ENCODE results near the gene MAGI2. TPM values are rescaled to one million over a fixed set of nuclear protein-coding genes. Genes with fewer than 3 reads are reported as not detected.

The MAGI2 gene
- total and polyA plus RNA-seq, 2 experiments from 2014 or later = 10.4 to 26.4 TPM

- no peak overlapping the region for H3K27ac Mint-ChIP-seq
- peaks cover 6% of the 10 kb centered on the region; the same call in 2 of the 3 replicates for H3K4me1 Mint-ChIP-seq
- no peak overlapping the region for H3K4me3 ChIP-seq
- H2AFZ ChIP-seq = no peak overlapping the region
- no peaks in the 10 kb centered on the region for H3K27me3 Mint-ChIP-seq (ENCODE audit: insufficient read depth, low read depth, poor library complexity)
- no peaks in the 10 kb centered on the region for H3K9me2 ChIP-seq (ENCODE audit: insufficient read depth)
- H3F3A ChIP-seq (replicated peaks; ENCODE audit: low read depth) = no peaks in the 10 kb centered on the region
- H3K4me3 Mint-ChIP-seq = no peak overlapping the region
- TF ChIP-seq CREB1 (CRISPR knock-in tag; IDR thresholded peaks at IDR 0.05; ENCODE audit: low read depth) (no peak), ETS1 (IDR thresholded peaks at IDR 0.05) (no peak), ZNF462 (CRISPR knock-in tag; IDR thresholded peaks at IDR 0.05) (no peak), EZH2phosphoT487 (IDR thresholded peaks at IDR 0.05; ENCODE audit: unreplicated experiment) (no peak), POLR2AphosphoS5 (IDR thresholded peaks at IDR 0.05; ENCODE audit: low read depth) (no peak), REST (IDR thresholded peaks at IDR 0.05; ENCODE audit: unreplicated experiment) (no peak)
- no peak overlapping the region for H3K27ac ChIP-seq (ENCODE audit: low read depth)
- DNase-seq (ENCODE audit: low spot score) = peak; percentile 21
- H3K4me2 ChIP-seq = no peak overlapping the region
- H4K20me1 ChIP-seq (replicated peaks; ENCODE audit: insufficient read depth) = peaks cover 5% of the 10 kb centered on the region; the same call in 1 of the 2 replicates
- H3K79me2 ChIP-seq (replicated peaks; ENCODE audit: insufficient read depth) = no peaks in the 10 kb centered on the region
- no peaks in the 10 kb centered on the region for H3K36me3 Mint-ChIP-seq (ENCODE audit: low read depth)
- no peaks in the 10 kb centered on the region for H3K9me3 Mint-ChIP-seq
- H3K4me1 ChIP-seq (ENCODE audit: insufficient read depth) = peaks cover 7% of the 10 kb centered on the region; the same call in 1 of the 2 replicates
- H3K36me3 ChIP-seq (ENCODE audit: insufficient read depth) = no peaks in the 10 kb centered on the region
- no peaks in the 10 kb centered on the region for H3K27me3 ChIP-seq (ENCODE audit: insufficient read depth)
- peak; percentile 48; the same call in 2 of the 3 replicates for ATAC-seq
Observed at GRCh38 chr7:78080241-78080640, 1373.2 kb downstream of the MAGI2 start.
